ENCODE measurements around the gene ARAP2.

- no peak for TF ChIP-seq CTCF (IDR thresholded peaks at IDR 0.05)
- TF ChIP-seq POLR2A (IDR thresholded peaks at IDR 0.05) = no peak
Observed at GRCh38 chr4:36168127-36168878, 76.0 kb downstream of the ARAP2 start.
